Lung (tissue), 12 donors: ENCODE measurements around the gene CEP104. TPM values are rescaled to one million over a fixed set of nuclear protein-coding genes. Genes with fewer than 3 reads are reported as not detected.

ENCODE experiments used
- ATAC-seq: fragments of 200-7000 bp; cut with Tn5 transposase; one replicate; pipeline ENCODE4 v1.9.1; 2020; ENCODE audit warnings: moderate number of reproducible peaks; ENCODE audit not compliant: insufficient read depth, low FRiP score
- DNase-seq, 3 donors: peaks; one replicate each; pipeline ENCODE4 v3.0.0-alpha.2; 2013 to 2017
- H3K27ac ChIP-seq, 2 donors: one replicate each; pipeline ENCODE4 v1.5.1; 2013; ENCODE audit warnings: mild to moderate bottlenecking in 2 of 2, moderate library complexity in 2 of 2, control low read depth in 1 of 2, inconsistent platforms in 1 of 2, low read depth in 1 of 2, low read length in 1 of 2
- H3K27me3 ChIP-seq, 3 donors: one replicate each; pipeline ENCODE4 v1.5.1; 2013; ENCODE audit warnings: low read length in 2 of 3; ENCODE audit not compliant: control insufficient read depth in 3 of 3, insufficient read depth in 3 of 3
- H3K36me3 ChIP-seq, 4 donors: one replicate each; pipeline ENCODE4 v1.5.1; 2013; ENCODE audit warnings: low read length in 4 of 4, mild to moderate bottlenecking in 1 of 4, moderate library complexity in 1 of 4; ENCODE audit not compliant: control insufficient read depth in 4 of 4, insufficient read depth in 4 of 4
- H3K4me1 ChIP-seq, 5 donors: one replicate each; pipeline ENCODE4 v1.5.1; 2013; ENCODE audit warnings: low read length in 5 of 5, mild to moderate bottlenecking in 2 of 5, moderate library complexity in 1 of 5; ENCODE audit not compliant: control insufficient read depth in 5 of 5, insufficient read depth in 5 of 5
- H3K4me3 ChIP-seq: one replicate; pipeline ENCODE4 v1.5.1; 2013; ENCODE audit warnings: mild to moderate bottlenecking, control low read depth, moderate library complexity
- H3K9ac ChIP-seq, 2 donors: one replicate each; pipeline ENCODE4 v1.5.1; 2013; ENCODE audit warnings: low read length in 2 of 2, control low read depth in 1 of 2; ENCODE audit not compliant: insufficient read depth in 1 of 2
- H3K9me3 ChIP-seq, 4 donors: one replicate each; pipeline ENCODE4 v1.5.1; 2013; ENCODE audit warnings: low read length in 3 of 4, mild to moderate bottlenecking in 1 of 4, moderate library complexity in 1 of 4; ENCODE audit not compliant: control insufficient read depth in 4 of 4, insufficient read depth in 3 of 4
- WGBS, 2 donors: extraction: QIAGEN DNeasy Blood & Tissue Kit; methylation state at CpG; one replicate each; pipeline ENCODE4 v1.1.7; 2013; 5-methylcytosine and 5-hydroxymethylcytosine counted together
- polyA plus RNA-seq, 2 donors: library from polyadenylated mRNA; stranded (reverse); fragments of 200-250 nt; gene quantifications; one replicate each; pipeline ENCODE4 v1.2.1, GENCODE V29; 2013
- total RNA-seq, 2 donors: library from RNA; depleted of rRNA in 1 of 2; stranded (reverse); fragments of >200 nt in 1 of 2; gene quantifications; one replicate each; pipeline ENCODE4 v1.2.1, GENCODE V29; 2014 to 2021
- TF ChIP-seq, protein P1 (sequence below): IDR thresholded peaks from 2 replicates; pipeline ENCODE4 v1.5.1; 2012; ENCODE audit warnings: mild to moderate bottlenecking; ENCODE audit errors: control extremely low read depth, extremely low read depth
- donor health status: control.
- donor health status: control.
- donor health status: Bipolar disorder and iron deficiency.
- donor health status: healthy.
- donor health status: DM: yes; HTN: yes; CAD: no.

CEP104 gene
- total and polyA plus RNA-seq, 4 donors: 8.9 to 56.5 (median 25.5) TPM

DNA sequence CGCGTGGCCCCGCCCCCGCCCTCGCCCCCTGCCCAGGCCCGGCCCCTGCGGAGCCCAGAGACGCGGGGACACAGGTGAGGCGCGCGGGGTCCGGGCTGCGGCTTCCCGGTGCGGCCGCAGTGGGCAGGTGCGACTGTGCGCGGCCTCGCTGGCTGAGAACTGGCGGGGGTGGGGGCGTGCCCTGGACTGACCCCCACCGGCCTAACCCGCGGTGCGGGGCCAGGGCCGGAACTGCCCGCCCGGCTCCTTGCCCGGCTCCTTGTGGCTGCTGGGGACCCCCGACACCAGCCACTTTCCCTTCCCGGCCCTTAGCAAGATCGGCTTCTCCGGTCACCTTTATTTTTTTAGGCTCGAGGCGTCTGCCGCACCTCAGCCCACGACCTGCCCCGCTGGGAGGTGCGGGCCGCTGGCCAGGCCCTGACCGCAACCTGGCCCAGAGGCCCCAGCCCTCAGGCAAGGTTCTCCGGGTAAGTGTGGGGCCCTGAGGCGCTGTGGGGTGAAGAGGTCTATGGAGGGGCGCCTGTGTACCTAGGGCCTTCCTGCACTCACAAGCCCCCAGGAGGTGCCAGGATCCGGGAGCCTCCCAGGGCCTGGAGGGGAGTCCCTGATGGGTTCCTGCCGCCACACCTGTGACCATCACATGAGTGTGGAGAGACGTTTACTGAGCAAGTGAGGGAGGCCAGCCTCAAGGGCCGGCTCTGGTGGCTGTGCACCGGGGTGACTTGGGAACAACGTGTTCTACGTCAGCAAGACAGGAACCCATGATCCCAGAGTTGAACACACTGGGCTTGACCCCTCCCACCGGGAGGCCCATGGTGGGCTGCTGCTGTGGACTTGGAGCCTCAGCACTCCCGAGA is 84.1 kb downstream of the CEP104 start, which contains the start of gene SMIM1:
TSS of gene SMIM1 (plus strand) at position 35 of the 857 bp plus-strand sequence. CDS start 2,625 bp downstream, outside the sequence.
- no peaks in the 10 kb centered on the region for H3K27me3 ChIP-seq
- H3K27ac ChIP-seq: peak within 1 kb of the TSS; percentile 9 to 45
- peaks cover 0 to 2% (median 0%) of the 10 kb centered on the region in 4 donors for H3K36me3 ChIP-seq
- TF ChIP-seq, protein P1, sequence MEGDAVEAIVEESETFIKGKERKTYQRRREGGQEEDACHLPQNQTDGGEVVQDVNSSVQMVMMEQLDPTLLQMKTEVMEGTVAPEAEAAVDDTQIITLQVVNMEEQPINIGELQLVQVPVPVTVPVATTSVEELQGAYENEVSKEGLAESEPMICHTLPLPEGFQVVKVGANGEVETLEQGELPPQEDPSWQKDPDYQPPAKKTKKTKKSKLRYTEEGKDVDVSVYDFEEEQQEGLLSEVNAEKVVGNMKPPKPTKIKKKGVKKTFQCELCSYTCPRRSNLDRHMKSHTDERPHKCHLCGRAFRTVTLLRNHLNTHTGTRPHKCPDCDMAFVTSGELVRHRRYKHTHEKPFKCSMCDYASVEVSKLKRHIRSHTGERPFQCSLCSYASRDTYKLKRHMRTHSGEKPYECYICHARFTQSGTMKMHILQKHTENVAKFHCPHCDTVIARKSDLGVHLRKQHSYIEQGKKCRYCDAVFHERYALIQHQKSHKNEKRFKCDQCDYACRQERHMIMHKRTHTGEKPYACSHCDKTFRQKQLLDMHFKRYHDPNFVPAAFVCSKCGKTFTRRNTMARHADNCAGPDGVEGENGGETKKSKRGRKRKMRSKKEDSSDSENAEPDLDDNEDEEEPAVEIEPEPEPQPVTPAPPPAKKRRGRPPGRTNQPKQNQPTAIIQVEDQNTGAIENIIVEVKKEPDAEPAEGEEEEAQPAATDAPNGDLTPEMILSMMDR: no peak
- 13% methylated on average over 55 of the region's 55 CpGs for WGBS, 2 donors
- H3K9ac ChIP-seq: no peak within 1 kb of the TSS
- ATAC-seq (peak; percentile 4), DNase-seq (peak in 2 of 3 donors; percentile 23 to 30)
- H3K4me3 ChIP-seq: peak within 1 kb of the TSS; percentile 33
- H3K9me3 ChIP-seq: no peaks in the 10 kb centered on the region
- peaks cover 0 to 36% (median 15%) of the 10 kb centered on the region in 5 donors for H3K4me1 ChIP-seq

DNA sequence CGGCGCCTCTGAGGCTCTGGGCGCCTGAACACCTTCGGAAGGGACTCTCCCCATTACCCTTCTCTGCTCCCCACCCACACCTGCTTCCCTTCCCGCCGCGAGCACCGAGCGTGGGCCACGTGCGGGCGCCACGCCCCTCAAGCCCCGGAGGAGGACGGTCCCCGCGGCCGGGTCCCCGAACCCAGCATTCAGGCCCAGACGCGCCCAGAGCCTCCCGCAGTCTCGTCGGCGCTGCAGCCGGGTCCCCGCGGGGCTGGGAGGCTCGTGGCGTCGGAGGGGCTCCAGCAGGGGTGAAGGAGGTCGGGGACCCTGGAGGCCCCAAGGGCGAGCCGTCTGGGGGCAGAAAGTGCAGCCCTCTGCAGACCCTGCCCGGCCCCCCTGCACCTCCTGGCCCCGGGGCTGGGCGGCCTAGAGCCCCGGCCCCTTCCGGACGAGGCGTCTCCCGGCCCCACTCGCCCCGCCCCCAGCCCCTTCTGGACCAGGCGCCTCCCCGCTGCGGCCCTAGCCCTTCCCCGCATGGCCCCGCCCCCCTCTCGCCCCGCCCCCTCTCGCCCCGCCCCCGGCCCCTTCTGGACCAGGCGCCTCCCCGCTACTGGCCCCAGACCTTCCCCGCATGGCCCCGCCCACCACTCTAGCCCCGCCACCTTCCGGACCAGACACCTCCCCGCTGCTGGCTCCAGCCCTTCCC is 84.8 kb downstream of the CEP104 start:
- ATAC-seq (peak; percentile 79), DNase-seq (peak; percentile 88 to 97 (median 95))
- Histone ChIP-seq H3K27me3 (no peaks in the 10 kb centered on the region), H3K36me3 (no peaks in the 10 kb centered on the region), H3K4me1 (peaks cover 0 to 36% (median 15%) of the 10 kb centered on the region in 5 donors), H3K4me3 (peak overlapping the region; percentile 26), H3K9me3 (no peaks in the 10 kb centered on the region), H3K9ac (no peak overlapping the region), H3K27ac (no peak overlapping the region)
- 1 to 2% methylated on average over 40 to 61 of the region's 61 CpGs for WGBS, 2 donors
- TF ChIP-seq, protein P1: no peak

DNA sequence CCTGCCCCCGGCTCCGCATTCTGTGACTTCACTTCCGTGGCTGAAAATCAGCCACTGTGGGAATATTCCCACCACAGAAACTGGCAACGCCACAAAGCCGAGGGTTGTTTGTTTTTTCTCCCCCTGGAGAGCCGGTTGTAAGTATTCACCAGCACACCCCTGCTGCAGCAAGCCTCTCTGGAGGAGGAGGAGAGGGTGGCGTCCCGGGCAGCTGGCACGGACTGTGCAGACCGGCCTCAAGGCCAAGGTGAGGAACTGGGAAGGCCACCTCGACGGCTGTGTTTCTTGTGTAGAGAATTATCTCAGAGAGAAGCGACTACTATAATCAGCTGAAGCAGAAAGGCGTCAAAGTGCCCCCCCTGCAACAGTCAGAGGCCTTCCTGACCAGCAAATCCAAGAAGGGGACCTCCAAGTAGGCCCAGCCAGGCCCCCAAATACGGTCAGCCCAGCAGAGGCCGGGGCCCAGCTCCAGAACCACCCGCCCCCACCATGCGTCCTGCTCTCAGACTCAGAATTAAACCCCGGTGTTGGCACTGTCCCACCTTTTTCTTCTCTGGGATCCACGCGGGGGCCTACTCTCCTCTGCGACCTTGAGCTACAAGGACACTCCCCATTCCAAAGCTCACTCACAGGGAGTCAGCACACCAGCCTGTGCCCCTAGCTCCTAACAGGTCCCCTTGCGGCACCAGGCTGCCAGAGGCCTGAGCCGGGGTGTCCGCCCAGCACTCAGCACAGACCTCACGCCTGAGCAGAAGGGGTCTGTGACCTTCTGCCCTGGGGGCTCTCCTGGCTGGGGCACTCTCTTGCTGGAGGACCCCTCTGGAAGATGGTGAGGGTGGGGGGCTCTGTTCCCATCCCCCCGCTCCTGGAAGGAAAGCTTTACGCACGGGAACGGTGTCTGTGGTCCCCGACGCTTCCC is 85.6 kb downstream of the CEP104 start:
- TF ChIP-seq, protein P1: no peak
- Histone ChIP-seq H3K27ac (no peak overlapping the region), H3K9me3 (no peaks in the 10 kb centered on the region), H3K36me3 (no peaks in the 10 kb centered on the region), H3K4me1 (peaks cover 0 to 33% (median 13%) of the 10 kb centered on the region in 5 donors), H3K9ac (no peak overlapping the region), H3K27me3 (no peaks in the 10 kb centered on the region), H3K4me3 (peak overlapping the region; percentile 26)
- ATAC-seq (no peak), DNase-seq (no peak)
- 58 to 64% methylated on average over 31 to 32 of the region's 32 CpGs for WGBS, 2 donors
